Measurements from ENCODE around the gene RAB27A.
A peak's percentile ranks its signal among the peaks of the same experiment; 100 is the strongest.
"Not testable (repeated sequence)": the region's sequence is repeated elsewhere in the genome, so short reads cannot be mapped to it uniquely, and the experiment has no call there.

The RAB27A gene

GRCh38 chr15:55249885-55250284 is 39.7 kb downstream of the RAB27A start:
- DNase-seq: not testable (repeated sequence)

- no peak for DNase-seq
Observed at GRCh38 chr15:55248895-55249294, 40.7 kb downstream of the RAB27A start.

- DNase-seq: peak; percentile 9
Observed at GRCh38 chr15:55247766-55248427, 41.7 kb downstream of the RAB27A start.

GRCh38 chr15:55247311-55247710 is 42.3 kb downstream of the RAB27A start:
- DNase-seq: no peak

GRCh38 chr15:55246567-55246966 is 43.0 kb downstream of the RAB27A start:
- DNase-seq: no peak

GRCh38 chr15:55245059-55245458 is 44.6 kb downstream of the RAB27A start:
- no peak for DNase-seq

- DNase-seq: no peak
Observed at GRCh38 chr15:55241891-55242290, 47.7 kb downstream of the RAB27A start.

GRCh38 chr15:55241186-55241585 is 48.4 kb downstream of the RAB27A start:
- DNase-seq: no peak

- no peak for DNase-seq
Observed at GRCh38 chr15:55240125-55240760, 49.4 kb downstream of the RAB27A start.

GRCh38 chr15:55239440-55240124 is 50.0 kb downstream of the RAB27A start:
- DNase-seq: no peak

GRCh38 chr15:55238877-55239276 is 50.7 kb downstream of the RAB27A start:
- no peak for DNase-seq

GRCh38 chr15:55237219-55238130 is 52.1 kb downstream of the RAB27A start:
- no peak for DNase-seq

GRCh38 chr15:55235546-55236036 is 54.0 kb downstream of the RAB27A start:
- DNase-seq: no peak

GRCh38 chr15:55234800-55235104 is 54.9 kb downstream of the RAB27A start:
- DNase-seq: no peak

GRCh38 chr15:55234104-55234799 is 55.4 kb downstream of the RAB27A start:
- no peak for DNase-seq

GRCh38 chr15:55231455-55231854 is 58.2 kb downstream of the RAB27A start:
- no peak for DNase-seq

GRCh38 chr15:55230953-55231352 is 58.7 kb downstream of the RAB27A start:
- no peak for DNase-seq

- DNase-seq: no peak
Observed at GRCh38 chr15:55230051-55230670, 59.5 kb downstream of the RAB27A start.

- no peak for DNase-seq
Observed at GRCh38 chr15:55226127-55226526, 63.5 kb downstream of the RAB27A start.

- DNase-seq: peak; percentile 9
Observed at GRCh38 chr15:55224892-55225291, 64.7 kb downstream of the RAB27A start.

- no peak for DNase-seq
Observed at GRCh38 chr15:55222588-55222987, 67.0 kb downstream of the RAB27A start.
